K562 (cell line): ENCODE measurements around the gene IFT52. TPM values are rescaled to one million over a fixed set of nuclear protein-coding genes. Genes with fewer than 3 reads are reported as not detected.

ENCODE experiments used
- ATF7 ChIP-seq: fragments of 450-650 bp; IDR thresholded peaks from 2 replicates; pipeline ENCODE4 v1.7.1; 2014; ENCODE audit warnings: mild to moderate bottlenecking, moderate library complexity
- CBX2 ChIP-seq: fragments of 200-600 bp; sonication (generic); IDR thresholded peaks from one replicate; pipeline ENCODE4 v1.6.1; 2012; ENCODE audit warnings: mild to moderate bottlenecking, low read length, inconsistent platforms; ENCODE audit not compliant: insufficient read depth, poor library complexity, severe bottlenecking
- ELF4 ChIP-seq: fragments of 450-650 bp; formaldehyde crosslinking; IDR thresholded peaks from 2 replicates; pipeline ENCODE4 v1.4.0; 2022; ENCODE audit warnings: missing genetic modification characterization
- EP400 ChIP-seq: fragments of 450-650 bp; IDR thresholded peaks from 2 replicates; pipeline ENCODE4 v1.6.1; 2017; ENCODE audit warnings: antibody characterized with exemption, mild to moderate bottlenecking, moderate library complexity
- HDGF ChIP-seq: fragments of 450-650 bp; IDR thresholded peaks from 2 replicates; pipeline ENCODE4 v1.6.1; 2016
- HNRNPLL ChIP-seq: fragments of 200-400 bp; formaldehyde crosslinking; IDR thresholded peaks from 2 replicates; pipeline ENCODE4 v1.6.1; 2017; ENCODE audit warnings: low read length, low read depth, mild to moderate bottlenecking; ENCODE audit not compliant: poor library complexity, severe bottlenecking
- KDM1A ChIP-seq, 2 experiments: fragments of 450-650 bp; IDR thresholded peaks; 2 replicates each; pipeline ENCODE4 v1.6.1; 2016; ENCODE audit warnings: mild to moderate bottlenecking in 2 of 2
- NONO ChIP-seq, 2 experiments: fragments of 200-400 bp in 1 of 2; fragments of 450-650 bp in 1 of 2; formaldehyde crosslinking in 1 of 2; IDR thresholded peaks; 2 replicates each; pipeline ENCODE4 v1.6.1; 2017; ENCODE audit warnings: low read depth in 2 of 2, mild to moderate bottlenecking in 2 of 2, moderate library complexity in 2 of 2, low read length in 1 of 2
- OTX1 ChIP-seq: fragments of 450-650 bp; formaldehyde crosslinking; IDR thresholded peaks from 2 replicates; pipeline ENCODE4 v1.4.0; 2022; ENCODE audit warnings: mild to moderate bottlenecking
- POLR2AphosphoS2 ChIP-seq: IDR thresholded peaks from 2 replicates; pipeline ENCODE4 v1.6.1; 2012; ENCODE audit warnings: low read length, improper control_type of control experiment
- RBM22 ChIP-seq: fragments of 200-400 bp; formaldehyde crosslinking; IDR thresholded peaks from 2 replicates; pipeline ENCODE4 v1.6.1; 2018; ENCODE audit warnings: low read length, low read depth; ENCODE audit not compliant: poor library complexity, severe bottlenecking
- SMARCA4 ChIP-seq: fragments of 450-650 bp; IDR thresholded peaks from 2 replicates; pipeline ENCODE4 v1.6.1; 2016
- SRF ChIP-seq, 2 experiments: fragments of 250-450, 450-650 bp in 1 of 2; sonication (Bioruptor Pico) in 1 of 2; sonication (generic) in 1 of 2; formaldehyde crosslinking; IDR thresholded peaks; 2 replicates each; pipeline versions ENCODE4 v1.5.0 to v1.5.1; 2020 to 2022; ENCODE audit warnings: mild to moderate bottlenecking in 1 of 2, missing genetic modification reagents in 1 of 2
- TOE1 ChIP-seq, 2 experiments: fragments of 450-650 bp in 1 of 2; sonication (generic) in 1 of 2; formaldehyde crosslinking in 1 of 2; IDR thresholded peaks; 2 replicates each; pipeline versions ENCODE4 v1.7.1 to v1.8.0; 2016 to 2022; ENCODE audit warnings: borderline replicate concordance in 2 of 2, mild to moderate bottlenecking in 2 of 2, antibody characterized with exemption in 1 of 2, inconsistent platforms in 1 of 2, low read depth in 1 of 2, missing genetic modification reagents in 1 of 2, moderate library complexity in 1 of 2
- ZNF23 ChIP-seq: fragments of 250-450 bp; sonication (Bioruptor Pico); IDR thresholded peaks from 2 replicates; pipeline ENCODE4 v1.4.0; 2020; ENCODE audit warnings: mild to moderate bottlenecking
- ZNF696 ChIP-seq: fragments of 250-450 bp; sonication (Bioruptor Pico); conservative IDR thresholded peaks from 2 replicates; pipeline ENCODE4 v1.4.0; 2020; ENCODE audit warnings: mild to moderate bottlenecking, moderate library complexity
- polyA plus RNA-seq, 8 experiments: library from polyadenylated mRNA; depleted of rRNA in 4 of 8; stranded (reverse) in 5 of 8; unstranded in 3 of 8; fragments of >200 nt; fragmentation: Nextera tagmentation in 2 of 8; fragmentation: Illumina TruSeq in 1 of 8; extraction: Ambion mirVana in 2 of 8; extraction: Trizol in 1 of 8; gene quantifications; 2 replicates each; pipeline versions ENCODE4 v1.2.1 to v1.2.3, GENCODE V29; 2011 to 2014; ENCODE audit warnings: inconsistent platforms in 1 of 8, missing spikeins in 1 of 8
- total RNA-seq, 7 experiments: library from RNA; depleted of rRNA in 6 of 7; stranded (reverse); fragments of >200 nt in 6 of 7; fragmentation: Illumina TruSeq in 2 of 7; extraction: Trizol in 2 of 7; gene quantifications; 2 replicates each; pipeline versions ENCODE4 v1.2.1 to v1.2.3, GENCODE V29; 2011 to 2021; ENCODE audit warnings: low replicate concordance in 1 of 7
- TF ChIP-seq, protein P1 (sequence below): fragments of 250-450 bp; sonication (Bioruptor Pico); IDR thresholded peaks from 2 replicates; pipeline ENCODE4 v1.5.0; 2021; ENCODE audit warnings: mild to moderate bottlenecking, moderate library complexity
- TF ChIP-seq, protein P2 (sequence below): fragments of 450-650 bp; IDR thresholded peaks from 2 replicates; pipeline ENCODE4 v1.6.1; 2016; ENCODE audit warnings: borderline replicate concordance
- TF ChIP-seq, protein P3 (sequence below): sonication (generic); formaldehyde crosslinking; IDR thresholded peaks from 2 replicates; pipeline ENCODE4 v1.8.0; 2023; ENCODE audit warnings: mild to moderate bottlenecking, missing genetic modification reagents

Gene IFT52
- total and polyA plus RNA-seq, 9 of the 15 experiments (the other 6 are each of a cell fraction or from before 2014, with no cell fraction given), result 11.0 to 31.4 (median 20.4) TPM

DNA sequence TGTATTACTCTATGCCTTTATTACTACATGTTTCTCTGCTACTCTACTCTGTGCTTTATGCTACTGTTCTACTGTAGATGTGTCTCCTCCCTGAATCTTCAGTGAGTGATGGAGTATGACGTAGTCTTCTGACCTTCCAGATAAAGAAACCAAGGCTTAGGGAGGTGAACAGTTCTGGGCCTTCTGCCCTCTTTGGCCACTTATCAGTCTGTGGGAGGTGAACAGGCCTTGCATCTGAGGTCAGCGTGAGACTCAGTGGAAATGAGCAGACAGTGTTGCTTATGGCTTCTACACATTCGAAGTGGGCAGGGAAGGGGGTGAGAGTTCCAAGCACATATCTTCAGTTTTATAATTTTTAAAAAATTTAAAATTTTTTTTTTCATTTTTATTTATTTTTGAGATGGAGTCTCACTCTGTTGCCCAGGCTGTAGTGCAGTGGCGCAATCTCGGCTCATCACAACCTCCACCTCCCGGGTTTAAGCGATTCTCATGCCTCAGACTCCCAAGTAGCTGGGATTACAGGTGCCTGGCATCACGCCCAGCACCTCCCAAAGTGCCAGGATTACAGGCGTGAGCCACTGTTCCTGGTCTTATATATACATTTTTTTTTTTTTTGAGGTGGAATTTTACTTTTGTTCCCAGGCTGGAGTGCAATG is 100.3 kb downstream of the IFT52 start (continued):
- TF ChIP-seq RBM22 (no peak), ZNF23 (CRISPR knock-in tag) (no peak), OTX1 (CRISPR knock-in tag) (no peak), KDM1A (IDR thresholded peaks at IDR 0.05) (peak; percentile 100), EP400 (peak; percentile 47), POLR2AphosphoS2 (no peak), CBX2 (no peak), ZNF696 (no peak), NONO (IDR thresholded peaks at IDR 0.05; ENCODE audit: low read depth in 2 of 2, low read length in 1 of 2) (peak in 1 of 2 experiments; percentile 42; a peak in 1 of 4 replicates), SRF (CRISPR knock-in tag; IDR thresholded peaks at IDR 0.05) (peak in 1 of 2 experiments; percentile 88; a peak in 1 of 4 replicates), ELF4 (CRISPR knock-in tag) (0 out of 2 replicates have a peak, but pooled peaks have one; percentile 40), HNRNPLL (no peak), TOE1 (IDR thresholded peaks at IDR 0.05; ENCODE audit: borderline replicate concordance) (0 out of 2 replicates have a peak, but pooled peaks have one; percentile 43), TOE1 (CRISPR knock-in tag; IDR thresholded peaks at IDR 0.05; ENCODE audit: borderline replicate concordance, low read depth) (no peak), ATF7 (peak; percentile 98), SMARCA4 (peak; percentile 92), HDGF (no peak)
- TF ChIP-seq, protein P1, sequence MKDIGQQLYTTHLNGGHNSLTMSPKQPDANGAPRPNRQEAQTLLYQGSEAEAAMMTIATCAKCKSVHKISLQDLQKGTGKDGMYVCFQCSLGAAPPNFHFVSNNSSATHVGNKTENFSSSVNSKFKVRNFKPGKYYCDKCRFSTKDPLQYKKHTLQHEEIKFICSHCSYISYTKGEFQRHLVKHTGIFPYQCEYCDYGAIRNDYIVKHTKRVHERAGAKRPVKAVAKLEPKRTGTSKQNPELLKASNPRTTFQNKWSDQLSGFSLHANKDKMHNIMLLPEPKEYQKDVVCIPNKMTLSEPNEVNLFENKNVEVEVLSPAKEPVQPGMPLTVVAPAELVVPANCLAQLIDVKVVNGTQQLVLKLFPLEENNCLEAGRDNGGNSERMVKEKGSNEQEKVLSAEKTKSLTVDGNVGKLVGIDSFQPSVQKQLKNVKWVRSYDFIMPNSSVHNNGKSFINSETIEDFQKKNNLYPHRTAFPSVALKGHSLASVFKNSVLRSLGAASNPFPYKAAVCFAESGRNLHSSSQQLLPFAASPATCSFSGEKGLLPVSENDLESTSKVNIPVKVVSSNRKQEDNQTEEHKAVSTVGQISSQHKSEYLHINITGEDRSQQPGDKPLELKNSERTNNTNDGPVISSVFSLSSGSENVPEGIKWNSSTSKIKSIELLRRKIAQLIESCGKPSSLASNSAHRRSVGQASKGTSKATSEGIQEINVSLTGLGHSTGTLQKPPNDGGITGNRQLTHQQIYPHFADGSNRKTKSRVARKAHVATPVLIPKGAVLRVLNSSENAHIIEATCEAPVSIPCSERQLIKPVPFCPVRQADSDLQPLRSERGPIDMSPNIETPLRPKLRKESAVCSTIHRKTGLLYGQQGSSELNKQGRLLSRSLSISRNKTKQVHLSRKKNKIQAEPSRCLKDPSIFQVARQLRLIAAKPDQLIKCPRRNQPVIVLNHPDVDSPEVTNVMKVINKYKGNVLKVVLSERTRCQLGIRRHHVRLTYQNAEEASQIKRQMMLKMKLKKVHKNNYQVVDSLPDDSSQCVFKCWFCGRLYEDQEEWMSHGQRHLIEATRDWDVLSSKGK, result no peak
- TF ChIP-seq, protein P2, sequence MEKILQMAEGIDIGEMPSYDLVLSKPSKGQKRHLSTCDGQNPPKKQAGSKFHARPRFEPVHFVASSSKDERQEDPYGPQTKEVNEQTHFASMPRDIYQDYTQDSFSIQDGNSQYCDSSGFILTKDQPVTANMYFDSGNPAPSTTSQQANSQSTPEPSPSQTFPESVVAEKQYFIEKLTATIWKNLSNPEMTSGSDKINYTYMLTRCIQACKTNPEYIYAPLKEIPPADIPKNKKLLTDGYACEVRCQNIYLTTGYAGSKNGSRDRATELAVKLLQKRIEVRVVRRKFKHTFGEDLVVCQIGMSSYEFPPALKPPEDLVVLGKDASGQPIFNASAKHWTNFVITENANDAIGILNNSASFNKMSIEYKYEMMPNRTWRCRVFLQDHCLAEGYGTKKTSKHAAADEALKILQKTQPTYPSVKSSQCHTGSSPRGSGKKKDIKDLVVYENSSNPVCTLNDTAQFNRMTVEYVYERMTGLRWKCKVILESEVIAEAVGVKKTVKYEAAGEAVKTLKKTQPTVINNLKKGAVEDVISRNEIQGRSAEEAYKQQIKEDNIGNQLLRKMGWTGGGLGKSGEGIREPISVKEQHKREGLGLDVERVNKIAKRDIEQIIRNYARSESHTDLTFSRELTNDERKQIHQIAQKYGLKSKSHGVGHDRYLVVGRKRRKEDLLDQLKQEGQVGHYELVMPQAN, result no peak
- TF ChIP-seq, protein P3, sequence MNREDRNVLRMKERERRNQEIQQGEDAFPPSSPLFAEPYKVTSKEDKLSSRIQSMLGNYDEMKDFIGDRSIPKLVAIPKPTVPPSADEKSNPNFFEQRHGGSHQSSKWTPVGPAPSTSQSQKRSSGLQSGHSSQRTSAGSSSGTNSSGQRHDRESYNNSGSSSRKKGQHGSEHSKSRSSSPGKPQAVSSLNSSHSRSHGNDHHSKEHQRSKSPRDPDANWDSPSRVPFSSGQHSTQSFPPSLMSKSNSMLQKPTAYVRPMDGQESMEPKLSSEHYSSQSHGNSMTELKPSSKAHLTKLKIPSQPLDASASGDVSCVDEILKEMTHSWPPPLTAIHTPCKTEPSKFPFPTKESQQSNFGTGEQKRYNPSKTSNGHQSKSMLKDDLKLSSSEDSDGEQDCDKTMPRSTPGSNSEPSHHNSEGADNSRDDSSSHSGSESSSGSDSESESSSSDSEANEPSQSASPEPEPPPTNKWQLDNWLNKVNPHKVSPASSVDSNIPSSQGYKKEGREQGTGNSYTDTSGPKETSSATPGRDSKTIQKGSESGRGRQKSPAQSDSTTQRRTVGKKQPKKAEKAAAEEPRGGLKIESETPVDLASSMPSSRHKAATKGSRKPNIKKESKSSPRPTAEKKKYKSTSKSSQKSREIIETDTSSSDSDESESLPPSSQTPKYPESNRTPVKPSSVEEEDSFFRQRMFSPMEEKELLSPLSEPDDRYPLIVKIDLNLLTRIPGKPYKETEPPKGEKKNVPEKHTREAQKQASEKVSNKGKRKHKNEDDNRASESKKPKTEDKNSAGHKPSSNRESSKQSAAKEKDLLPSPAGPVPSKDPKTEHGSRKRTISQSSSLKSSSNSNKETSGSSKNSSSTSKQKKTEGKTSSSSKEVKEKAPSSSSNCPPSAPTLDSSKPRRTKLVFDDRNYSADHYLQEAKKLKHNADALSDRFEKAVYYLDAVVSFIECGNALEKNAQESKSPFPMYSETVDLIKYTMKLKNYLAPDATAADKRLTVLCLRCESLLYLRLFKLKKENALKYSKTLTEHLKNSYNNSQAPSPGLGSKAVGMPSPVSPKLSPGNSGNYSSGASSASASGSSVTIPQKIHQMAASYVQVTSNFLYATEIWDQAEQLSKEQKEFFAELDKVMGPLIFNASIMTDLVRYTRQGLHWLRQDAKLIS (CRISPR knock-in tag), result no peak
